Measurements from ENCODE around the gene FRYL. TPM values are rescaled to one million over a fixed set of nuclear protein-coding genes. Genes with fewer than 3 reads are reported as not detected.

The FRYL gene
- total and polyA plus RNA-seq, 11 donors = 12.3 to 61.3 (median 34.4) TPM

DNA sequence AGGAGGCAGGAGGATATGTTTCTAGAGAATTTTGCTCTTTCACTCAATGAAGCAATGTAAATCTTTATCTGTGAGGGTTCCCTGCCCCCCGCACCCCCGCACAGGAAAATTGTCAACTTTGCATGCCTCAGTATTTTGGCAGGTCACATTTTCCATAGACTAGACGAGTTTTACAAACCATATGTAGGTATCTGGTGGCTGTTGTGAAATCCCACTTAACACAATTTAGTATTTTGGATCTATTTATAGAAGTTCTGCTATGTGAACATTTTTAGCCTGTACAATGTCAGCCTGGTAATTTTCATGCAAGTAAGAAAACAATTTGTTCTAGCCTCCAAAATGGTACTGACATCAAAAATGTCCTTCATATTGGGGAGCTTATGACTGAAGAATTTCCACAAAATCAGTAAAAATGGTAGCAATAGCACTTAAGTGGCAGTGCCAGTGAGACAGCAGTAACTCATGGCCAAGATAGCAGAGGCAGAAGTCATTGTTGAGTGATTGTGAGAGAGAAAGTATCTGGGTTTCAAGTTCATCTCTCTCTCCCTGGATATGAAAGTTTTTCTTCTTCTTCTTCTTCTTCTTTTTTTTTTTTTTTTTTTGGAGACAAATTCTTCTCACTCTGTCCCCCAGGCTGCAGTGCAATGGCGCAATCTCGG, 12.4 kb upstream of the FRYL start:
- WGBS, 4 donors = 67 to 72% (median 71%) methylated on average over 5 of the region's 5 CpGs
- no peak for TF ChIP-seq POLR2A (IDR thresholded peaks at IDR 0.05)
- TF ChIP-seq, protein P1, sequence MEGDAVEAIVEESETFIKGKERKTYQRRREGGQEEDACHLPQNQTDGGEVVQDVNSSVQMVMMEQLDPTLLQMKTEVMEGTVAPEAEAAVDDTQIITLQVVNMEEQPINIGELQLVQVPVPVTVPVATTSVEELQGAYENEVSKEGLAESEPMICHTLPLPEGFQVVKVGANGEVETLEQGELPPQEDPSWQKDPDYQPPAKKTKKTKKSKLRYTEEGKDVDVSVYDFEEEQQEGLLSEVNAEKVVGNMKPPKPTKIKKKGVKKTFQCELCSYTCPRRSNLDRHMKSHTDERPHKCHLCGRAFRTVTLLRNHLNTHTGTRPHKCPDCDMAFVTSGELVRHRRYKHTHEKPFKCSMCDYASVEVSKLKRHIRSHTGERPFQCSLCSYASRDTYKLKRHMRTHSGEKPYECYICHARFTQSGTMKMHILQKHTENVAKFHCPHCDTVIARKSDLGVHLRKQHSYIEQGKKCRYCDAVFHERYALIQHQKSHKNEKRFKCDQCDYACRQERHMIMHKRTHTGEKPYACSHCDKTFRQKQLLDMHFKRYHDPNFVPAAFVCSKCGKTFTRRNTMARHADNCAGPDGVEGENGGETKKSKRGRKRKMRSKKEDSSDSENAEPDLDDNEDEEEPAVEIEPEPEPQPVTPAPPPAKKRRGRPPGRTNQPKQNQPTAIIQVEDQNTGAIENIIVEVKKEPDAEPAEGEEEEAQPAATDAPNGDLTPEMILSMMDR (IDR thresholded peaks at IDR 0.05) = no peak
- Histone ChIP-seq H3K27ac (peak overlapping the region in 3 of 12 donors; percentile 9 to 68 (median 12)), H3K4me3 (no peak overlapping the region), H3K27me3 (no peaks in the 10 kb centered on the region), H3K4me1 (peaks cover 0 to 13% (median 0%) of the 10 kb centered on the region in 12 donors), H3K36me3 (no peaks in the 10 kb centered on the region), H3K9me3 (no peaks in the 10 kb centered on the region)
- intact Hi-C loops (cut with DNase I) = loop anchor here in 1 of 10 donors (10.0 kb wide), 1 partner anchor 172 kb away; no protein-coding TSS in a partner anchor
- ATAC-seq = peak in 3 of 4 donors; percentile 45 to 59 (median 49)
- DNase-seq = no peak

- TF ChIP-seq POLR2A (IDR thresholded peaks at IDR 0.05) = no peak
- Histone ChIP-seq H3K36me3 (no peaks in the 10 kb centered on the region), H3K27me3 (no peaks in the 10 kb centered on the region), H3K4me1 (peaks cover 0 to 13% (median 0%) of the 10 kb centered on the region in 12 donors), H3K9me3 (no peaks in the 10 kb centered on the region), H3K27ac (no peak overlapping the region), H3K4me3 (no peak overlapping the region)
- intact Hi-C loops (cut with DNase I) = loop anchor here in 1 of 10 donors (10.0 kb wide), 1 partner anchor 173 kb away; no protein-coding TSS in a partner anchor
- ATAC-seq (no peak), DNase-seq (no peak)
Observed at GRCh38 chr4:48791313-48791712, 11.2 kb upstream of the FRYL start.

DNA sequence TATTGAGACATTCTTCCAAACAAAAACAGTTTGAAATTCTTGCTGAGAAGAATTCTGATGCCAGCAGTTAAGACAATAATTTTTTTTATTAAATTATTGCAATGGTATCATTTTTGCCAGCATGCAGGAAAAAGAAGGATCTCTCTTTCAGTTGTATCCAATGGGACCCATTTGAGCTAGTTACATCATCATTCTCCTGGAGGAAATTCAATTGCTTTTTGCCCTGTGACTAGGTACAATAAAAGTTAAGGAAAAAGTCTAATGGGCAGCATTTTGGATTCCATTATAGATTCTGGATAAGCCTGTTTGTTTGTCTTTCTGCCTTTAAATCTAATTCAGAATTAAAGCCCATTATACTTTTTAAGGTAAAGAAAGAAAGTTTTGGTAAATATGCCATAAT, 10.5 kb upstream of the FRYL start:
- H3K27ac ChIP-seq = no peak overlapping the region
- H3K36me3 ChIP-seq = no peaks in the 10 kb centered on the region
- no peaks in the 10 kb centered on the region for H3K27me3 ChIP-seq
- H3K4me1 ChIP-seq = peaks cover 0 to 13% (median 0%) of the 10 kb centered on the region in 12 donors
- TF ChIP-seq POLR2A (IDR thresholded peaks at IDR 0.05) = no peak
- TF ChIP-seq, protein P1 (IDR thresholded peaks at IDR 0.05) = no peak
- intact Hi-C loops (cut with DNase I) = loop anchor here in 1 of 10 donors (10.0 kb wide), 1 partner anchor 174 kb away; no protein-coding TSS in a partner anchor
- no peak overlapping the region for H3K4me3 ChIP-seq
- no peaks in the 10 kb centered on the region for H3K9me3 ChIP-seq
- no peak for DNase-seq
- no peak for ATAC-seq

DNA sequence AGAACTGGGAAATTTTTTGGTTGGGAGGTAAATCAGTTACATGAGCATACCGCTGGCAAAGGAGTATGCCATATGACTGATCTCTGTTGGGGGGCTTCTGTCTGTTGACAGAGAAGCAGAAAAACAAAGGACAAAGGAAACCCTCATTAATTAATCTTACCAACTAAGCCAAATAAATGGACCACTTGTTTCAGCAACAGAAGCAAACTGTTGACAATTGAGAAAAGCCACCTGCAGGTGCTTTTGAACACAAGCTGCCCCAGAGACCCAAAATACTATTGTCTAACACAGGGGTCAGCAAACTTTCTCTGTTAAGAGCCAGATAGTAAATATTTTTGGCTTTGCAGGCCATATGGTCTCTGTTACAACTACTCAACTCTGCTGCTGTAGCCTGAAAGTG, 7.0 kb upstream of the FRYL start:
- Histone ChIP-seq H3K4me1 (peaks cover 0 to 5% (median 0%) of the 10 kb centered on the region in 12 donors), H3K27ac (no peak overlapping the region), H3K27me3 (no peaks in the 10 kb centered on the region), H3K36me3 (no peaks in the 10 kb centered on the region), H3K9me3 (no peaks in the 10 kb centered on the region), H3K4me3 (no peak overlapping the region)
- DNase-seq (no peak), ATAC-seq (no peak)
- WGBS, 4 donors = 65 to 81% (median 74%) methylated on average over 1 of the region's 1 CpG
- intact Hi-C loops (cut with DNase I) = loop anchor here in 5 of 10 donors (10.0 kb wide), 5 partner anchors 48 to 212 kb away; partner anchors contain the start of genes OCIAD1 (in 1 of the 5) and OCIAD2 (in 1 of the 5)
- no peak for TF ChIP-seq POLR2A (IDR thresholded peaks at IDR 0.05)

GRCh38 chr4:48786549-48786948, 6.5 kb upstream of the FRYL start:
- intact Hi-C loops (cut with DNase I) = loop anchor here in 5 of 10 donors (10.0 kb wide), 5 partner anchors 48 to 212 kb away; partner anchors contain the start of genes OCIAD1 (in 1 of the 5) and OCIAD2 (in 1 of the 5)

More at GRCh38 chr4:48786549-48786948, 6.5 kb upstream of the FRYL start:
- Histone ChIP-seq H3K9me3 (no peaks in the 10 kb centered on the region), H3K36me3 (no peaks in the 10 kb centered on the region), H3K27me3 (no peaks in the 10 kb centered on the region), H3K4me1 (peaks cover 0 to 3% (median 0%) of the 10 kb centered on the region in 12 donors), H3K27ac (no peak overlapping the region), H3K4me3 (no peak overlapping the region)
- ATAC-seq (no peak), DNase-seq (no peak)
- TF ChIP-seq, protein P1 (IDR thresholded peaks at IDR 0.05) = no peak
- no peak for TF ChIP-seq POLR2A (IDR thresholded peaks at IDR 0.05)
- WGBS, 4 donors = 90 to 94% (median 91%) methylated on average over 2 of the region's 2 CpGs
